GM19193 (cell line): Measurements from ENCODE around the gene ARHGAP12.

Source experiments
- POLR2A ChIP-seq: IDR thresholded peaks from 4 replicates; pipeline ENCODE4 v1.6.1; 2011; ENCODE audit not compliant: insufficient read depth, insufficient read length; ENCODE audit errors: extremely low read depth

Gene ARHGAP12

GRCh38 chr10:31875608-31876007 is 53.0 kb downstream of the ARHGAP12 start:
- TF ChIP-seq POLR2A, result no peak

GRCh38 chr10:31873724-31874123 is 54.9 kb downstream of the ARHGAP12 start:
- TF ChIP-seq POLR2A, result no peak

GRCh38 chr10:31871266-31872065 is 57.2 kb downstream of the ARHGAP12 start:
- TF ChIP-seq POLR2A, result no peak

- TF ChIP-seq POLR2A, result no peak
Observed at GRCh38 chr10:31867646-31868045, 61.0 kb downstream of the ARHGAP12 start.

GRCh38 chr10:31866118-31866670 is 62.4 kb downstream of the ARHGAP12 start:
- TF ChIP-seq POLR2A, result no peak

- TF ChIP-seq POLR2A, result no peak
Observed at GRCh38 chr10:31864834-31865518, 63.7 kb downstream of the ARHGAP12 start.

GRCh38 chr10:31855033-31855432 is 73.6 kb downstream of the ARHGAP12 start:
- no peak for TF ChIP-seq POLR2A

- TF ChIP-seq POLR2A, result no peak
Observed at GRCh38 chr10:31853629-31854028, 75.0 kb downstream of the ARHGAP12 start.

- TF ChIP-seq POLR2A, result no peak
Observed at GRCh38 chr10:31851216-31851615, 77.4 kb downstream of the ARHGAP12 start.

- TF ChIP-seq POLR2A, result no peak
Observed at GRCh38 chr10:31847515-31847914, 81.1 kb downstream of the ARHGAP12 start.

GRCh38 chr10:31838709-31839108 is 89.9 kb downstream of the ARHGAP12 start:
- no peak for TF ChIP-seq POLR2A

GRCh38 chr10:31838065-31838464 is 90.6 kb downstream of the ARHGAP12 start:
- no peak for TF ChIP-seq POLR2A

- TF ChIP-seq POLR2A, result no peak
Observed at GRCh38 chr10:31836569-31837406, 91.8 kb downstream of the ARHGAP12 start.

GRCh38 chr10:31833753-31834152 is 94.9 kb downstream of the ARHGAP12 start:
- no peak for TF ChIP-seq POLR2A

GRCh38 chr10:31832261-31832660 is 96.4 kb downstream of the ARHGAP12 start:
- TF ChIP-seq POLR2A, result no peak

GRCh38 chr10:31830887-31831286 is 97.7 kb downstream of the ARHGAP12 start:
- TF ChIP-seq POLR2A, result no peak

- no peak for TF ChIP-seq POLR2A
Observed at GRCh38 chr10:31829776-31830175, 98.9 kb downstream of the ARHGAP12 start.
